ENCODE results near the gene DLGAP4.

Gene DLGAP4

DNA sequence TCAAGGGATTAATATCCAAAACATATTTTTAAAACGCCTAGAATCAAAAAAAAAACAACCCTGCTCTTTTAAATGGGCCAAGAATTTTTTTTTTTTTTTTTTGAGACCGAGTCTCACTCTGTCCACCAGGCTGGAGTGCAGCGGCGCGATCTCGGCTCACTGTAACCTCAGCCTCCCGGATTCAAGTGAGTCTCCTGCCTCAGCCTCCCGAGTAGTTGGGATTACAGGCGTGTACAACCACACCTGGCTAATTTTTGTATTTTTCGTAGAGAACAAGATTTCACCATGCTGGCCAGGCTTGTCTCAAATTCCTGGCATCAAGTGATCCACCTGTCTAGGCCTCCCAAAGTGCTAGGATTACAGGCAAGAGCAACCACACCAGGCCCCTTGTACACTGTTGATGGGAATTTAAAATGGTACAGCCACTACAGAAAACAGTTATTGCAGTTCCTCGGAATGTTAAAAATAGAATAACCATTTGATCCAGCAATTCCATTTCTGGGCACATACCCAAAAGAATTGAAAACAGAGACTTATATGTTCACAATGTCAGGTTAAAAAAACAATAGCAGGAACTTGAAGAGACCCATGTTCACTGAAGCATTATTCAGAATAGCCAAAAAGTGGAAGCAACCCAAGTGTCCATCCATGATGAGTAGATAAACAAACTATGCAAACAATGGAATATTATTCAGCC lies 232.0 kb downstream of the DLGAP4 start:
- TF ChIP-seq, protein P1, sequence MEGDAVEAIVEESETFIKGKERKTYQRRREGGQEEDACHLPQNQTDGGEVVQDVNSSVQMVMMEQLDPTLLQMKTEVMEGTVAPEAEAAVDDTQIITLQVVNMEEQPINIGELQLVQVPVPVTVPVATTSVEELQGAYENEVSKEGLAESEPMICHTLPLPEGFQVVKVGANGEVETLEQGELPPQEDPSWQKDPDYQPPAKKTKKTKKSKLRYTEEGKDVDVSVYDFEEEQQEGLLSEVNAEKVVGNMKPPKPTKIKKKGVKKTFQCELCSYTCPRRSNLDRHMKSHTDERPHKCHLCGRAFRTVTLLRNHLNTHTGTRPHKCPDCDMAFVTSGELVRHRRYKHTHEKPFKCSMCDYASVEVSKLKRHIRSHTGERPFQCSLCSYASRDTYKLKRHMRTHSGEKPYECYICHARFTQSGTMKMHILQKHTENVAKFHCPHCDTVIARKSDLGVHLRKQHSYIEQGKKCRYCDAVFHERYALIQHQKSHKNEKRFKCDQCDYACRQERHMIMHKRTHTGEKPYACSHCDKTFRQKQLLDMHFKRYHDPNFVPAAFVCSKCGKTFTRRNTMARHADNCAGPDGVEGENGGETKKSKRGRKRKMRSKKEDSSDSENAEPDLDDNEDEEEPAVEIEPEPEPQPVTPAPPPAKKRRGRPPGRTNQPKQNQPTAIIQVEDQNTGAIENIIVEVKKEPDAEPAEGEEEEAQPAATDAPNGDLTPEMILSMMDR (conservative IDR thresholded peaks at IDR 0.05; ENCODE audit: low read length), result no peak
- no peak for DNase-seq (ENCODE audit: low read depth)
- no peak overlapping the region for H3K4me3 ChIP-seq (ENCODE audit: low read length)

DNA sequence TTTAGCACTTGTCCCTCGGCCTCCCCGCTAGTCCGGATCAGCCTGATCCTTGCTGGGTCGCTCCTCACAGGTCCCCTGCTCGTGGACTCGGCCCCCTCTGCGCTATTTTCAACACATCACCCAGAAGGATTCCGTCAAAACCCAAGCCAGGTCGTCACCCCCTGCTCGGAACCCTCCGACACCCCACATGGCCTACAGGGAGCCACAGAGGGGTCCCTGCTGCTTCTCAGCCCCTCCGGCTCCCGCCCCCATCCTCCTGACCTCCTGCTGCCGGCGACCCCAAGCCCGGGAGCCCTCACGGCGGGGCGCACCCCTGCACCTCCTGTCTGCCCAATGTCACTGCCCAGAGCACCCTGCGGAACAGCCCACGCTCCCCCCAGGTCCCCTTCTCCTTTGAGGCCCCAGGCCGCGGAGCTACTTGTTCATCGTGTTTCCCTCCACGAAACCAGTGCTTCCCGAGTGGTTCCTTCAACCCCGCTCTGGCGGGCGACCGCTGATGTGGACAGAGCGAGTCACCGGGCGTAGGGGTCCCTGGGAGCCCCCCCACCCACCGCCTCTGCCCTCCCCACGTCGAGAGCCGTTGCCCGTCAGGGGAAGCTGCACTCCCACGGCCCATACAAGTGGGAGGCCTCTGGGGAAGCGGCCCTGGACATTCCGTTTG lies 234.5 kb downstream of the DLGAP4 start:
- no peak for DNase-seq (ENCODE audit: low read depth)
- peak overlapping the region; percentile 54 for H3K4me3 ChIP-seq (ENCODE audit: low read length)
- TF ChIP-seq, protein P1 (conservative IDR thresholded peaks at IDR 0.05; ENCODE audit: low read length), result no peak

DNA sequence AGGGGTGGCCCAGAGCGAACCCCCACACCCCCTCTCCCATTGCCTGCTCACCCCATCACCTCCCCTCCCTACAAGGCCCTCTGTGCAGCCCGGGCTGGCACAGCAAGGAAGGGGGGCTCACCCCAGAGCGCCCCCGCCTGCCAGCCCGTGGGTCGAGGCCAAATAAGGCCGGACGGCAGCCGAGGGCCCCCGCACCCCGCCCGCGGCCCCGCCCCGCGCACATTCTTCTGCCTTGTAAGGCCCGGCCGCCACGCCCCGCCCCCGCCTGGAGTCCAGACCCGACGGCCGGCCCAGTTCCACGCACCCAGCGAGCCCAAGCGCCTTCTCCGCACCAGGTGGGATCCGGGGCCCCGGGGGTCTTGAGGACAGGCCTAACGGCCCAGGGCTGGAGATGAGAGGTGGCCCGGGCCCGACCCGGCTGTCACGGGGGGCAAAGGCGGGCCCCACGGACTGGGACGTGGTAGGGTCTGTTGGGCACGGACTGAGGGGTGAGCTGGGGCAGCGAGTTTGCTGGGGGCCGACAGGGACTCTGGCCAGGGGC lies 235.2 kb downstream of the DLGAP4 start, which contains the start of gene MYL9:
TSS of gene MYL9 (plus strand) at position 293 of the 541 bp plus-strand sequence. CDS start 3,366 bp downstream, outside the sequence.
- H3K4me3 ChIP-seq (ENCODE audit: low read length), result peak within 1 kb of the TSS; percentile 95
- peak; percentile 81 for DNase-seq (ENCODE audit: low read depth)

DNA sequence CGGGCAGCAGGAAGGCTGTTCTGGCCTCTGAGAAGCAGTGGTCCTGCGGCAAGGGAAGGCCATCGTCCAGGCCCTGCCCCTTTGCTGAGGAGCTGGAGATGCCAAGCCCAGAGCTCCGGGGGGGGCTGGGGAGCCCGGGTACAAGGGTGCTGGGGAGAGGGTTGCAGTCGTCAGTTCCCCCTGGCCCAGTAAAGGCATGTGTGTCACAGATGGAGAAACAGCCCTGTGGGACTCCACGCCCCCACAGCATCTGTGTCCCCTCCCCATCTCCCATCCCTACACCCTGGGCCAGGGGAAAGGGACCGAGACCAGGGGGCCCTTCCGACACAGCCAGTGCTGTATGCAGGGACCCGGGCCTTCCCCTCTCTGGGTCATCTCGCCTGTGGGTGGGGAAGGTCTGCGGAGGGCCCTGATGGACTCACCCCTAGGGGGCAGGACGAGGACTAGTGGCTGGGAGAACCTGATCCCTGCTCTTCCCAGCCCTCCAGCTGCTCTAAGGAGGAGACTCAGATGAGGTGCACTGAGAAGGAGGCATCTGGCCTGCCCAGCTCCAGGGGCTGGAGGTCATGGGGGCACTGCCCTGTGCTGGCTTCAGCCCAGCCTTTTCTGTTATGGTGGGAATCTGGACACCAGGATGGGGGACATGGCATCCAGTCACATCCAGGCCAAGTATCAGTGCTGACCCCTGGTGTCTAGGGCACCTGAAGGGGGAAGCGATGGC lies 235.8 kb downstream of the DLGAP4 start:
- TF ChIP-seq, protein P1 (conservative IDR thresholded peaks at IDR 0.05; ENCODE audit: low read length), result peak; percentile 72
- DNase-seq (ENCODE audit: low read depth), result peak; percentile 67
- peak overlapping the region; percentile 95 for H3K4me3 ChIP-seq (ENCODE audit: low read length)

More for the DNA sequence above, 235.2 kb downstream of the DLGAP4 start, which contains the start of gene MYL9:
- TF ChIP-seq, protein P1 (conservative IDR thresholded peaks at IDR 0.05; ENCODE audit: low read length), result no peak

DNA sequence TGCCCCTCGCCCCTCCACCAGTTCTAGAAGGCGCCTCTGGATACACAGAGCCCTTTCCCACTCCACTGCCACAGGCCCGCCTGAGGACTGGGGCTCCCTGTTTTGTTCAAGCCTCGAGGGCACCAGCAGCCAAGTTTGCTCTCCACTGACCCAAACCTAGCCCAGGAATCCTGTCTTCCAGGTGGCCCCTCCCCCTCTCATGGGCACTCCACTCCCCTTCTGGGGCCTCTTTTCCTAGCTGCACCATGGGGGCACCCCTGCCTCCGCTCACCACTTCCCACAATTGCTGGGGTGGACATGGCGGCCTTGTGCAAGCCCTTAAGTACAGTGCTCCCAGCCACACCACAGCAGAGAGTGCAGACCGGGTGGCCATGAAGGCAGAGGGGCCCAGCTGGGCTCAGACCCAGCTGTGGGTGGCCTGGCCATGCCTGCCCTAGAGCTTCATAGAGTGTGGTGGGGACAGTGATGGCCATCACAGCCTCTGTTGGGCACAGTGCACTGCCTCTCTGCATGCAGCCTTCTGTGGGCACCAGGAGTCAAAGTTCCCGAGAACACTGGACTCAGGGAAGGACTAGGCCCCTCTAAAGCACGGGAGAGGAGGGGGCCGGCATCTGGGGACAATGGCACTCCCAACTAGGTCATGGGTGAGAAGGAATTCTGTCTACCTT lies 236.5 kb downstream of the DLGAP4 start:
- TF ChIP-seq, protein P1 (conservative IDR thresholded peaks at IDR 0.05; ENCODE audit: low read length), result no peak
- DNase-seq (ENCODE audit: low read depth), result no peak
- H3K4me3 ChIP-seq (ENCODE audit: low read length), result peak overlapping the region; percentile 95

DNA sequence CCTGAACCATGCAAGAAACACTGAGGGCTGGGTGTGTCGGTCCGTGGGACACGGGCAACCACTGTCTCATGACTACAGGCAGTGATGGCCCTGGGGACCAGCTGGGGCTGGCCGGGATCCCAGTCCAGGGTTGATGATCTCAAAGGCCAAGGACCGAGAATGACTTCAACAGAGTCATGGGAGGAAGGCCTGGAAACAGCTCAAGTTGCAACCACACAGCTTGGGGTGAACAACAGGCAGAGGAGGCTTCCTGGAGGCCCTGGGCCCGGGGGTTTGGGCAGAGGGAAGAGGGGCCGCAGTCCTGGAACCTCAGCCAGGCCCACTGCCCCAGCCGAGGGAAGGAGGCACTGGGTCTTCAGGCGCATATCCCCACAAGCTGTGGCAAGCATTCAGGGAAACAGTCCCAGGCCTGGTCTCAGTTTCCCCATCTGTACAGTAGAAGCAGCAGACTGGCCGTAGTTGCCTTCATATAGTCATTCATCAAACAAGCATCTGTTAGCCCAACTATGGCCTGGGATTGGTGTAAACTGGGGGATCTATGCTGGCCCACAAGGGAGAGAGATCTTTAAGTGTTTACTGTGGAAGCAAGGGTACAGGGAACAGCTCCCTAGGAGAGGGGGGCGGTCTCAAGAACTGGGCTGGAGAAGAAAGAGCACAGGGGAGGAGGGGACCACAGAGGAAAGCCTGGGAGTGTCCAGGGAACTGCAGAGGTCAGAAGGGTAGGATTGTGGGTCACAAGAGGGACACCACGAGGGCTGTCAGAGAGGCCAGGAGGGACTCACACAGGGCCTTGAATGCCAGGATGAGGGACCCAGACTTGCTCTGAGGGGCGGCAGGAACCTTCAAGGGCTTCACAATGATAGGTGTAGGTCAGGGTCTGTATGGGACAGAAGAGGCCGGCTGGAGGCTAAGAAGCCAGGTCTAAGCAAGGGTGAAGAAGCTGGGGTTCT lies 237.3 kb downstream of the DLGAP4 start:
- peak; percentile 84 for DNase-seq (ENCODE audit: low read depth)

More for the DNA sequence above, 237.3 kb downstream of the DLGAP4 start:
- TF ChIP-seq, protein P1 (conservative IDR thresholded peaks at IDR 0.05; ENCODE audit: low read length), result no peak
- H3K4me3 ChIP-seq (ENCODE audit: low read length), result peak overlapping the region; percentile 95

Measured in AG10803 (cell line).